SH-SY5Y (cell line): Measurements from ENCODE around the gene ISCA2.

Experiments used
- GATA2 ChIP-seq: IDR thresholded peaks from 2 replicates; pipeline ENCODE4 v1.6.1; 2011; ENCODE audit warnings: mild to moderate bottlenecking, low read depth, low read length
- GATA3 ChIP-seq: IDR thresholded peaks from 2 replicates; pipeline ENCODE4 v1.6.1; 2011; ENCODE audit warnings: low read depth, mild to moderate bottlenecking, low read length, moderate library complexity

Gene ISCA2, protein sequence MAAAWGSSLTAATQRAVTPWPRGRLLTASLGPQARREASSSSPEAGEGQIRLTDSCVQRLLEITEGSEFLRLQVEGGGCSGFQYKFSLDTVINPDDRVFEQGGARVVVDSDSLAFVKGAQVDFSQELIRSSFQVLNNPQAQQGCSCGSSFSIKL

DNA sequence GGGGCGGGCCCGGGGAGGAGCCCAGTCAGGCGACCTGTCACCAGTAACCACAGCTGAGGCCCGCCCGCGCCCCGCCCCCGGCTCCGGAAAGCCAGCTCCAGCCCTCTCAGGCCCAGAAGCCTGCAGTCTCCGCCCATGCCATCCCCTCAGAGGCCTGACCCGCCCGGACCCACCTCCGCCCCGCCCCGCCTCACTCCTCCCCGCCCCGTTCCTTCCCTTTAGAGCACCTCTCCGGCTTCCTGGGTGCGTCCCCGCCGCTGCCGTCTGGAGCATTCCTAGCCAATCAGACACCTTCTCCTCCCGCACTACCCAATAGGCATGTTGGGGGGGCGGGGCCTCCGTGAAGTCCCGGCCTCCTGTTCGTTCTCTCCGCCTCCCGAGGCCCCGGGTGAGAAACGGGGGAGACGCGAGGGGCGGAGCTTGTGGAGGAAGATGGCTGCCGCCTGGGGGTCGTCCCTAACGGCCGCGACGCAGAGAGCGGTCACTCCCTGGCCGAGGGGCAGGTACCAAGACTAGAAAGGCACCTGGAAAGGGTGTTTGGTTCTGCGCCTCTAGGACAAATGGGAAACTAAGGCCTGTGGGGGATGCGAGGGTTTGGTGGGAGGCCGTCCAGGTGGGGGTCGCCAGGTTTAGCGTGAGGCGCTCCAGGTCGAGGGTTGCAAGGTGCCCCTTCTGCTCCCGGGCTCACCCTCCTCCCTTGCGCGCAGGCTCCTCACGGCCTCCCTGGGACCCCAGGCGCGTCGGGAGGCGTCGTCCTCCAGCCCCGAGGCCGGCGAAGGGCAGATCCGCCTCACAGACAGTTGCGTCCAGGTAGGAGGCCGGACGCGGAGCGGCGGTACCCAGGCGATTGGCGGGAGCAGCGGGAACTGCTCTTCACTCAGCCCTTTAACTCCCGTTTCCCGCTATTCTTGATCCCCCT is at the start of gene ISCA2:
ISCA2 (plus strand) TSS at position 423 of the 919 bp plus-strand sequence; CDS start at position 433, 10 bp downstream.
- TF ChIP-seq GATA2 (no peak), GATA3 (no peak)

DNA sequence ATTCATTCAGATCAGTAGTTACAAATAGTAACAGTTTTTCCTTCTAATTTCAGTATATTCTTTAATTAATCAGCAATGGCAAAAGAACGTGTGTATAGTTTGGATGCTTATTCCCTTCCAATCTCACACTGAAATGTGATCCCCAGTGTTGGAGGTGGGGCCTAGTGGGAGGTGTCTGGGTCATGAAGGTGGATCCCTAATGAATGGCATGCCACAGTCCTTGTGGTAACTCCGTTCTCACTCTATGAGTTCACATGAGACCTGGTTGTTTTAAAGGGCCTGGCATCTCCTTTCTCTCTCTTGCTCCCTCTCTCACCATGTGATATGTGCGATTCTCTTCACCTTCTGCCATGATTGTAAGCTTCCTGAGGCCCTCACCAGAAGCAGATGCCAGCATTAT is 48.7 kb upstream of the ISCA2 start:
- TF ChIP-seq GATA3 (no peak), GATA2 (no peak)

DNA sequence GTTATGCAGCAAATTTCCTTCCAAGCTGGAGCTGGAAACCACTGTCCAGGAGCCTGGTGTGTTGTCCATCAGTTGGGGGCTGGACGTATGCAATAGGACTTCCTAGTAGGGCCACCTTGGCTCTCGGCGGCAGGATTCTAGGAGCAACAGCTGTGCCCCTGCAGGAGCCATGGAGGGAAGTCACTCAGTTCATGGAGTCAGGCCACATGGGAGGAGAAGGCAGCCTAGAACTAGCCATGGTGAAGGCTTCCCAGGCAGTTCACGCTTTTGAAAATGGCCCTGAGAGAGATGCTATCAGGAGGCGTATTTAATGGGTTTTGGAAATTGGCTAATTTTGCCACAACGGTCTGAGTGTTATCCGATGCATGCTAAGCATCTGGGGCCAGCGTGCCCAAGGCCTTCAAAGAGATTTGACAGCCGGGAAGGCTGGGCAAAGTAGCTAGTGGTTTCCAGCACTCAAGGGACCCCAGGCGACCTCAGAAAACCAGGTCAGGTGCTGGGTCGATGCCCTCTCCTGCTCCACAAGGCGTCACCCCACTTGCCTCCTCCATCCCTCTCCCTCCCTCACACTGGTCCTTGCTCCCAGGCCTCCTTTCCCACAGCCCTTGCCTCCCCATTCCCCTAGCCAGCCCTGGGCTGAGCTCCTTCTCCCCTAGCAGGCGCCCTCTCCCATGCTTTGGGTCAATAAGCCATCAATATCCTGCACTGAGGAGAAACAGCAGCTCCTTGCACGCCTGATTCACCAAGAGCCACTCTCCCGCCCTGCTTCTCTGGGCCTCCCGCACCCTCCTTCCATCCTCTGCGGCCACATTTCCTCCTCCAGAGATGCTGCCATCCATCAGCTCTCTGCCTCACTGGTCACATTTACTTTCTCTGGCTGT is 36.6 kb upstream of the ISCA2 start:
- TF ChIP-seq GATA3 = no peak
- no peak for TF ChIP-seq GATA2

DNA sequence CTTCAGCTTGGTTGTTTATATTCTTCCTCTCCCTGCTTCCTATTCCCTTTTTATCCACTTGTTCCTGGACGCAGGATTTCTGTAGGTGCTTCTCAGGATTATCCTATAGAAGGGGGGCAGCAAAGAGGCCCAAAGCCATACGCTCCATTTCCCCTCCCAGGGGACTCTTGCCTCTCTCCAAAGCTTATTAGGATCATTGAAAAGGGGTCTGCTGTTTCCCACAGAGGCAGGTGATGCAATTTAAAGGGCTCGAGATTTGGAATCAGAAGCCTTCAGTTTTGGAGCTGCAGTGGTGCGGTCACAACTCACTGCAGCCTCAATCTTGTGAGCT is 36.0 kb upstream of the ISCA2 start:
- no peak for TF ChIP-seq GATA2
- TF ChIP-seq GATA3 = no peak

DNA sequence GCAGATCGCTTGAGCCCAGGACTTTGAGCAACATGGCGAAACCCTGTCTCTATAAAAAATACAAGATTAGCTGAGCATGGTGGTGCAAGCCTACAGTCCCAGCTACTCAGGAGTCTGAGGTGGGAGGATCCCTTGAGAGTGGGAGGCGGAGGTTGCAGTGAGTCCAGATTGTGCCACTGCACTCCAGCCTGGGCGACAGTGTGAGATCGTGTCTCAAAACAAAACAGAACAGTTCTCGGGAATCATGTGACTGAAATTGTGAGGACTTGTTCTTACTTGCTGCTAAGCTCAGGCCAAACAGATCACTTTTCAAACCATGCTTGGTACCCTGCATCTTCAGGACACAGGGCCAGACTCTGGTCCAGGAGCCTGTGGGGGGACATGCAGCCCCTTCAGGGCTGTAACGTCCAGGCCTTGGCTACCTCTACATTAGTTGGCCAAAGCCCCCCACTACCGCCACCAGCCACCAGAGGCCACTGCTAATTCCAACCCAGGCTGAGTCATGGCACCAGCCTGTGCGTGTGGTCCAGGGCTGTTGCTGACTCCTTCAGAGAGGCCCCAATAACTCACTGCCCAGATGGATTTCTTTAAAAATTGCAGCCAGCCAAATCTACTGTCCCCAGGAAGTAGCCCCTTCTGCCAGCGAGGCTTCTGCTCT is 34.1 kb upstream of the ISCA2 start:
- TF ChIP-seq GATA3 = no peak
- no peak for TF ChIP-seq GATA2

DNA sequence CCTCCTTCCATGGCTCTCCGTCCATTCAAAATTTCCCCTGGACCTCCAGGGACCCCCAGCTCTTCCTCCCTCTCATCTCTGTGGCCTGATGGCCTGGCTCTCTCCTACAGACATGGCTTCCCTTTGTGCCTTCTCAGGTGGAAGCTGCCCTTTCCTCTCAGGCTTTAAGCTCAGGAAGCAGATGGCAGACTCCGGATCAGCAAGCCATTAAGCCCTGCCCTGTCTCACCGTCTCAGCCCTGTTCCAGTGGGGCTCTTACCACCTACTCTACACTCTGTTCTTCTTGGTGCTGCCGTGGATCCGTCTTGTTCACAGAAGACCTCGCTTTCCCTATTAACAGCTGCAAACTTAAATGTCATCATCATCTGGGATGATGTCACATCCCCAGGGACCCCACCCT is 33.6 kb upstream of the ISCA2 start:
- TF ChIP-seq GATA3 = no peak
- no peak for TF ChIP-seq GATA2

DNA sequence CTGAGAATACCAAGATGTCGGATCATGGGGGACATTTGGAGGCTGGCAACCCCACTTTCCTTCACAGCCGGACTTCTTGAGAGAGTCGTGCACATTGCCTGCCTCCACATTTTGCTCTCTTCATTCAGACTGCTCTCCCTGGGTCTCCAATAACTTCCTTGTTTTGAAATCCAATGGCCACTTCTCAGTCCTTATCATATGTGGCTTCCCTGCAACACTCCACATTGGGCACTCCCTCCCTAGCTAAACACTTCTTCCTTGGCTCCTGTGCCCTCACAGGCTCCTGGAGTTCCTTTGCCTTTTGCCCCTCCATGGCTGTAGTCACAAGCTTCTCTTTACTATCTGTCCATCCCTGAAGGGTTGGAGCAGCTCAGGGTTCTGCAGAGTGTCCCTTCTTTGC is 30.6 kb upstream of the ISCA2 start:
- TF ChIP-seq GATA3 (no peak), GATA2 (no peak)

DNA sequence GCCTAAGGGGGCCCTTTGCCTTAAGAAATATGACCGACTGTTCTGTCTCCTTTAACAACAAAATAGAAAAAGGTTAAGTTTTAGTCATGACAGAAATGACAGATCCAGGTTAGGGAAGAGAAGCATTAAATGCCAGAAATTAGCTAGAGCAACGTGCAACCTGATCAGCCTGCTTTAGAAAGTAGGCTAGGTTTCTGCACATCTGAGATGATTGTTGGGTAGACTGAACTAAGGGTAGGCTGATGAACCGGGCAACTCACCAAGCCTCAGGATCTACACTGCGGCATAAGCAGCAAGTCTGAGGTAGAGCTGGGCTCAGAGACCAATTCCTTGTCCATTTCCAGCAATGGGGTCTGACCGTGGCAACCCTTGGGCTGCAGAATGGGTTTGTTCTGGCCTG is 29.9 kb upstream of the ISCA2 start:
- TF ChIP-seq GATA3 (no peak), GATA2 (no peak)

DNA sequence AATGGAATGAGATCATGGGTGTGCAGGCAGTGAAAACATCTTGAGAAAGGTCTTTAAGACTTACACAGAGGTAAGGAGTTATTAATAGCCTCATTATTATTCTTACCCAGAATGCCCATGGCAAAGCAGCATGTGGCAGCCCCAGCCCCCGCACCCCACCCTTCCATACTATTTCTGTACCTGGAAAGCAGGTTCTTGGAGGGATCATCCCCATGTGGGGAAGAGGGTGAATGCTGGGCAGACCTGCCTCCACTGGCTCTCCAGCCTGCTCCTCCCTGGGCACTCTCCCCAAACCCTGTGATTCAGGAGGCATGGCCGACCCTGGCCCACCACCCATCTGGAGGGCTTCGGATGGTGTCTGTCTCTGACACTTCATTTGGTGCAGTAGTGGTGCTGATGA is 28.8 kb upstream of the ISCA2 start:
- TF ChIP-seq GATA2 = no peak
- no peak for TF ChIP-seq GATA3

DNA sequence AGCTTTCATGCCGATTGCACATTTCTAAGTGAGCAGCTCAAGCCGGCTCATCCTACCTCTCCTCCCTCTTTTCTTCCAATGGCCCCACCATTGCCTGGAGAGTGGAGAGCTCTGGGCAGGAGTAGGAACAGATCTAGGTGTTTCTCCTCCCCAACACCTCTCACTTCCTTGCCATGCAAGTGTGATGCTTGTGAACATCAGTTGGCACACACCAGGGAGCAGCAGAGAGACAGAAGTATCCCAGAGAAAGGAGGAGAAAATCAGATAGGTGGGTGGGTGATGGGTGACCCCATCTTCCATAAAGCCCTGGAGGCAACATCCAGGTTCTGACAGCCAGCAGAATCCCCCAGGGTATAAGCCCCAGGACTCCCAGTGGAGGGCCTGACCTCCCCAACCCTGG is 28.2 kb upstream of the ISCA2 start:
- TF ChIP-seq GATA2 (no peak), GATA3 (no peak)

DNA sequence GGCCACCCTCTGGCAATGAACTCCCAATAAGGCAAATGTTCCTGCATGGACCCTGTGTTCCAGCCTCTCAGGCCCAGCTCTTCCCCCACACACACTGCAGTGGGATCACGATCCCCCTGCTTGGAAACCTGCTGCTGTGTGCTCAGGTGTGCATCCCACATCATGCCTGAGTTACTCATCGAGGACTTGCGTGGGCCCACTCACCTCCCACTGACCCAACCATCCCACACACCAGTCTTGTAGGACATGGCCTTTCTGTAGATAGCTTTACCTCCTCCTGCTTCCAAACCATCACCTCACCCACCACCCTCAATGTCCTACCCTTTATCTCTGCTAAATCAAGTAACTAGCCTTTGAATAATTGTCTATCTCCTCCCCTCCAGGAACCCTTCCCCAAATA is 25.1 kb upstream of the ISCA2 start:
- TF ChIP-seq GATA2 = no peak
- TF ChIP-seq GATA3 = no peak

DNA sequence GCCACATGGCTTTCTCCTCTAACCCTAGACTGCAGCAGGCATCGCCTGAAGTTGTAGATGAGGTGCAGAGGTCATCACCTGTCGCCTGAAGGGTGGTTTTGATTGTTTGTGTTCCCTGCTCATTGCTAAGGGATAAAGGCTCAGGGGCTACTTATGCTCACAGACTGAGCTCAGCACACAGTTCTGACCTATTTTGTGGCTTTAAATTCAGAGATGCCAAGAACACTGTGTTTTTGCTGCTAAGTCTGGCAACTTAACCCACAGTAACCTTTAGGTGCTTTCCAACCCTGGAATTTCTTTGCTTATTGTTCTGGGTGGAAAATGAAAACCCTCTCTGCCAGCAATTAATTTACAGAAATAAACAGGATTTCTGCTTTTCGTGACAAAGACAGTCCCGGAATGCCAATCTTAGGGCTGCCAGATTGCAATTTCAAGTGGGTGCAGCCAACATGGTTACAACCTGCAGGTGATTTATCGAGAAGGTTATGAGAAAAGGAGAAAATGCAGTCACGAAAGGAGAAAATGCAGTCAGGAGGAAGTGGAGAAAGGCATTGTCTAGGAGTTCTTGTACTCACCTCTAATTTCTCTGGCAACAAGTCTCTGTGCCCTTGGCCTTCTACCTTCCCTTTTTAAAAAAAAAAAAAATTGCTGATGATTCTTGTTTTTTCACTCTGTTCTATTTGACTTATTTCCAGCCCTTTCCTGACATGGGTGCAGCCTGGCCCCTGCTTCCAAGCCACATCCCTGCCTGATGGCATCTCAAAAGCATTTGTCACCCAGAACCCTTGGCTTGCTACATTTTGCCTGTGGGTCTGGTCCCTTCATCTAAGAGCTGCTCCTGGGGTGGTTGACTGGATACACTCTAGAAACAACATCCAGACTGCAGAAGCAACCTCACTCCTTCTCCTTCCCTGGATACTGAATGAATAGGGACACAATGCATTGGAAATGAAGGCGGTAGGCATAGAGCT is 23.7 kb upstream of the ISCA2 start:
- TF ChIP-seq GATA2 (no peak), GATA3 (no peak)

DNA sequence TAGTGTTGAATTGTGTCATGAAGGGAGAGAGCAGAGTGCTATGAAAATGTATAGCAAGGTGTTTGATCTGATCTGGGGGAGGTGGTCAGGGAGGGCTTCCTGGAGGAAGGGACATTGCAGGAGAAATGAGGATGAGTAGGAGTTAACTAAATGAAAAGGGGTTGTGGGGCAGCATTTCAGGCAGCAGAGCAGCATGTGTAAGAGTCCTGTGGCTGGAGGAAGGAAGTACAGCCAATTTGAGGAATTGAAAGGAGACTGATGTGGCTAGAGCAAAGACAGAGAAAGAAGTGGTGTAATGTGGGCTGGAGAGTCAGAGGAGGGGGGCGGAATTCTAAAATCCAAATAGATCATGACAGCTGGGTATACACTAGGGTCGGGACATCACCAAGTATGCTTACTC is 21.0 kb upstream of the ISCA2 start:
- no peak for TF ChIP-seq GATA2
- no peak for TF ChIP-seq GATA3
